K562 (cell line): ENCODE results near the gene COQ7. TPM values are rescaled to one million over a fixed set of nuclear protein-coding genes. Genes with fewer than 3 reads are reported as not detected.
A peak's percentile ranks its signal among the peaks of the same experiment; 100 is the strongest.

ENCODE experiments used
- ARID2 ChIP-seq: fragments of 450-650 bp; IDR thresholded peaks from 2 replicates; pipeline ENCODE4 v1.6.1; 2017; ENCODE audit warnings: antibody characterized with exemption, mild to moderate bottlenecking
- CHD1 ChIP-seq: fragments of 200-600 bp; sonication (generic); IDR thresholded peaks from one replicate; pipeline ENCODE4 v1.6.1; 2012; ENCODE audit warnings: mild to moderate bottlenecking, moderate library complexity, low read length, inconsistent platforms
- GTF2B ChIP-seq: IDR thresholded peaks from 2 replicates; pipeline ENCODE4 v1.6.1; 2011; ENCODE audit not compliant: insufficient read length; ENCODE audit errors: extremely low read depth
- NR2C2 ChIP-seq, 2 experiments: fragments of 200-800 bp in 1 of 2; sonication (Bioruptor generic) in 1 of 2; sonication (generic) in 1 of 2; formaldehyde crosslinking in 1 of 2; IDR thresholded peaks; 2 replicates each; pipeline versions ENCODE4 v1.6.1 to v1.8.0; 2016 to 2022; ENCODE audit warnings: mild to moderate bottlenecking in 1 of 2, missing compliant biosample characterization in 1 of 2, missing genetic modification characterization in 1 of 2, missing genetic modification reagents in 1 of 2
- PYGO2 ChIP-seq: fragments of 450-650 bp; IDR thresholded peaks from 2 replicates; pipeline ENCODE4 v1.6.1; 2016; ENCODE audit warnings: mild to moderate bottlenecking, missing genetic modification characterization, moderate library complexity, missing compliant biosample characterization
- RAD21 ChIP-seq, 2 experiments: fragments of 250-450 bp in 1 of 2; fragments of 450-650 bp in 1 of 2; sonication (Bioruptor Pico) in 1 of 2; formaldehyde crosslinking in 1 of 2; IDR thresholded peaks in 1 of 2; conservative IDR thresholded peaks in 1 of 2; 2 replicates each; pipeline versions ENCODE4 v1.4.0 to v1.8.0; 2020 to 2022; ENCODE audit warnings: mild to moderate bottlenecking in 2 of 2, moderate library complexity in 1 of 2
- RBBP5 ChIP-seq: fragments of 200-600 bp; sonication (generic); IDR thresholded peaks from 2 replicates; pipeline ENCODE4 v1.6.1; 2012; ENCODE audit warnings: borderline replicate concordance, mild to moderate bottlenecking, low read length, control low read depth, inconsistent platforms; ENCODE audit not compliant: insufficient read depth, poor library complexity, severe bottlenecking
- RBM25 ChIP-seq: fragments of 200-400 bp; formaldehyde crosslinking; IDR thresholded peaks from 2 replicates; pipeline ENCODE4 v1.6.1; 2018; ENCODE audit warnings: low read length, low read depth, moderate library complexity; ENCODE audit not compliant: severe bottlenecking
- SMC3 ChIP-seq: conservative IDR thresholded peaks from 2 replicates; pipeline ENCODE4 v1.6.1; 2011; ENCODE audit warnings: low read depth, low read length, improper control_type of control experiment; ENCODE audit not compliant: insufficient read depth
- STAT6 ChIP-seq: sonication (generic); formaldehyde crosslinking; IDR thresholded peaks from 2 replicates; pipeline ENCODE4 v1.8.1; 2023; ENCODE audit warnings: mild to moderate bottlenecking, missing genetic modification reagents
- ZNF384 ChIP-seq: IDR thresholded peaks from 2 replicates; pipeline ENCODE4 v1.6.1; 2012; ENCODE audit warnings: low read depth, low read length, improper control_type of control experiment
- ZNF696 ChIP-seq: fragments of 250-450 bp; sonication (Bioruptor Pico); conservative IDR thresholded peaks from 2 replicates; pipeline ENCODE4 v1.4.0; 2020; ENCODE audit warnings: mild to moderate bottlenecking, moderate library complexity
- polyA plus RNA-seq, 8 experiments: library from polyadenylated mRNA; depleted of rRNA in 4 of 8; stranded (reverse) in 5 of 8; unstranded in 3 of 8; fragments of >200 nt; fragmentation: Nextera tagmentation in 2 of 8; fragmentation: Illumina TruSeq in 1 of 8; extraction: Ambion mirVana in 2 of 8; extraction: Trizol in 1 of 8; gene quantifications; 2 replicates each; pipeline versions ENCODE4 v1.2.1 to v1.2.3, GENCODE V29; 2011 to 2014; ENCODE audit warnings: inconsistent platforms in 1 of 8, missing spikeins in 1 of 8
- total RNA-seq, 7 experiments: library from RNA; depleted of rRNA in 6 of 7; stranded (reverse); fragments of >200 nt in 6 of 7; fragmentation: Illumina TruSeq in 2 of 7; extraction: Trizol in 2 of 7; gene quantifications; 2 replicates each; pipeline versions ENCODE4 v1.2.1 to v1.2.3, GENCODE V29; 2011 to 2021; ENCODE audit warnings: low replicate concordance in 1 of 7
- TF ChIP-seq, protein P1 (sequence below): IDR thresholded peaks from 2 replicates; pipeline ENCODE4 v1.6.1; 2011; ENCODE audit warnings: borderline replicate concordance, low read depth, mild to moderate bottlenecking, moderate library complexity, low read length; ENCODE audit not compliant: insufficient read depth, poor library complexity, severe bottlenecking

The COQ7 gene
- total and polyA plus RNA-seq, 9 of the 15 experiments (the other 6 are each of a cell fraction or from before 2014, with no cell fraction given), result 2.3 to 26.1 (median 15.2) TPM

DNA sequence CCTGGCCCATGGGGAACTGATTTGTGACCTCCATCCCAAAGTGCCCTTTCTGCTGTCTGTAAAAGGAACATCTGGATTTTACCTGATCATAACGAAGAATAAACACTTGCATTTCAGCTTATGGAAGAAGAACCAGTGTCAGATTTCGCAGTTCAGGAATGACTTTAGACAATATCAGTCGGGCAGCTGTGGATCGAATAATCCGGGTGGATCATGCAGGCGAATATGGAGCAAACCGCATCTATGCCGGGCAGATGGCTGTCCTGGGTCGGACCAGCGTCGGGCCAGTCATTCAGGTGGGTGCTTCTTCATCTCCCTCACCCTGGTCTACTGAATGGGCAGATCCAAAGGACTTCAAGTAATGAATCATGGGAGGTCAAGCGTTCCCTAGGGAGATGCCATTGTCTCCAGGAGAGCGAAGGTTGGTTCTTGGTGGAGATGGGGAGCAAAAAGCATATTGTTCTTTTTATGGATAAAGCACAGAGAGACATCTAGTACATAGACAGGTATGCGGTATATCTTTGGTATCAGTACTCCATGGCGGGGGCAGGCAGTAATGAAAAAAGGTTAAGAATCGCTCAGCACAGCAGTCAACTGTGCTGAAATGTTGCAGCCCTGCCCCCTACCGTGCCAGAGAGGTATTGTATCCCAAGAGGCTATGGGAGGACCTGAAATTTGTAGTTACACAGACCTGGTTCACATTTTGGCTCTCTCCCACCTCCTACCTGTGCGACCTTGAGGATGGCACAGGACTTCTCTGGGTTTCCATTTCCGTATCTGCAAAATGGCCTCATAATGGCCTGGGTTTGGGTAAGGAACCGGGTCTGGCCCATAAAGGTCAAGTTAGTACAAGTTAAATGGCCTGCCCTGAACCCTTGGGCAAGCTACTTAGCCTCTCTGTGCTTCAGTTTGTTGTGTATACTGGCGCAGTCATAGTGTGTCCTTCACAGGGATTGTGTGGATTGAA, 4.7 kb downstream of the COQ7 start (continued):
- TF ChIP-seq, protein P1, sequence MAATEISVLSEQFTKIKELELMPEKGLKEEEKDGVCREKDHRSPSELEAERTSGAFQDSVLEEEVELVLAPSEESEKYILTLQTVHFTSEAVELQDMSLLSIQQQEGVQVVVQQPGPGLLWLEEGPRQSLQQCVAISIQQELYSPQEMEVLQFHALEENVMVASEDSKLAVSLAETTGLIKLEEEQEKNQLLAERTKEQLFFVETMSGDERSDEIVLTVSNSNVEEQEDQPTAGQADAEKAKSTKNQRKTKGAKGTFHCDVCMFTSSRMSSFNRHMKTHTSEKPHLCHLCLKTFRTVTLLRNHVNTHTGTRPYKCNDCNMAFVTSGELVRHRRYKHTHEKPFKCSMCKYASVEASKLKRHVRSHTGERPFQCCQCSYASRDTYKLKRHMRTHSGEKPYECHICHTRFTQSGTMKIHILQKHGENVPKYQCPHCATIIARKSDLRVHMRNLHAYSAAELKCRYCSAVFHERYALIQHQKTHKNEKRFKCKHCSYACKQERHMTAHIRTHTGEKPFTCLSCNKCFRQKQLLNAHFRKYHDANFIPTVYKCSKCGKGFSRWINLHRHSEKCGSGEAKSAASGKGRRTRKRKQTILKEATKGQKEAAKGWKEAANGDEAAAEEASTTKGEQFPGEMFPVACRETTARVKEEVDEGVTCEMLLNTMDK, result peak; percentile 75
- TF ChIP-seq CHD1 (no peak), SMC3 (peak; percentile 43; the same call in 1 of the 2 replicates), ZNF696 (CRISPR knock-in tag) (no peak), ARID2 (0 out of 2 replicates have a peak, but pooled peaks have one; percentile 21), GTF2B (no peak), STAT6 (CRISPR knock-in tag) (no peak), RBBP5 (no peak), ZNF384 (peak; percentile 45; the same call in 1 of the 2 replicates), RBM25 (no peak), RAD21 (CRISPR knock-in tag; conservative IDR thresholded peaks at IDR 0.05 in 1 of 2, IDR thresholded peaks at IDR 0.05 in 1 of 2) (peak; percentile 43 to 80), PYGO2 (no peak), NR2C2 (CRISPR knock-in tag; IDR thresholded peaks at IDR 0.05) (no peak), NR2C2 (tag; IDR thresholded peaks at IDR 0.05) (no peak)
